ENCODE data around the gene PRPF38A.

The PRPF38A gene

DNA sequence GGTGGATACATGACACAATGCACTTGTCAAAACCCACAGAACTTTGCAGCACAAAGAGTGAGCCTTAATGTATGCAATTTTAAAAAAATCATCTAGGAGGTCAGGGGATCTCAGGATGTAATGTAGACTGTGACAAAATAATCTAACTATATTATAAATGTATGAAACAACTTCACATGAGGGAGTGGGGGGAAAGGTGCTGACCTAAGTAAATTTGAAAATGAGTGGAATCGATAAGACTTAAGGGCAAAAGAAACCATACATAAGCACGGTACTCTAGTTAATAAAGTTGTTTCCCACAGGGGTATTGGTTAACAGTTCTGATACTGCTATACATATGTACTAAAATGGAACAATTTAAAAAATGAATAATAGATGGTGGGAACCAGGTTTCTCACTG is 64.7 kb downstream of the PRPF38A start:
- no peak for DNase-seq

Data from stimulated activated CD4-positive, alpha-beta T cell treated with anti-CD3 and anti-CD28 coated beads, Interleukin-4, amount 100 ng/mL, for 4 hours (primary cell).